Muscle of arm (tissue), 12 donors: ENCODE measurements around the gene MLLT1. TPM values are rescaled to one million over a fixed set of nuclear protein-coding genes. Genes with fewer than 3 reads are reported as not detected.

ENCODE experiments used
- DNase-seq: peaks from one replicate; pipeline ENCODE4 v3.0.0-alpha.2; 2013
- polyA plus RNA-seq, 12 donors: library from polyadenylated mRNA; unstranded; fragments of 120-200 nt; gene quantifications; one replicate each; pipeline ENCODE4 v1.2.1, GENCODE V29; 2013; ENCODE audit not compliant: insufficient read length in 12 of 12

The MLLT1 gene
- polyA plus RNA-seq, 12 donors, result 29.1 to 63.6 (median 38.2) TPM; not detected in 1

- DNase-seq, result no peak
These were observed 18.7 kb downstream of the MLLT1 start for GRCh38 chr19:6260912-6261650.

- no peak for DNase-seq
These were observed 19.4 kb downstream of the MLLT1 start for GRCh38 chr19:6260376-6260775.

GRCh38 chr19:6259312-6259861 lies 20.4 kb downstream of the MLLT1 start:
- no peak for DNase-seq

GRCh38 chr19:6258812-6259311 lies 20.9 kb downstream of the MLLT1 start:
- no peak for DNase-seq

- no peak for DNase-seq
These were observed 25.6 kb downstream of the MLLT1 start for GRCh38 chr19:6253954-6254733.

GRCh38 chr19:6252066-6252465 lies 27.7 kb downstream of the MLLT1 start:
- DNase-seq, result no peak

- DNase-seq, result no peak
These were observed 28.9 kb downstream of the MLLT1 start for GRCh38 chr19:6250909-6251308.

- DNase-seq, result no peak
These were observed 29.7 kb downstream of the MLLT1 start for GRCh38 chr19:6250024-6250615.

- DNase-seq, result no peak
These were observed 30.5 kb downstream of the MLLT1 start for GRCh38 chr19:6249296-6249695.

GRCh38 chr19:6248844-6249243 lies 30.9 kb downstream of the MLLT1 start:
- no peak for DNase-seq

GRCh38 chr19:6248341-6248740 lies 31.4 kb downstream of the MLLT1 start:
- DNase-seq, result no peak

GRCh38 chr19:6247007-6247288 lies 32.8 kb downstream of the MLLT1 start:
- DNase-seq, result no peak

GRCh38 chr19:6246174-6247006 lies 33.4 kb downstream of the MLLT1 start:
- DNase-seq, result no peak

GRCh38 chr19:6242677-6243076 lies 37.1 kb downstream of the MLLT1 start:
- DNase-seq, result no peak

GRCh38 chr19:6241680-6242377 lies 37.9 kb downstream of the MLLT1 start:
- no peak for DNase-seq

GRCh38 chr19:6241056-6241455 lies 38.7 kb downstream of the MLLT1 start:
- DNase-seq, result no peak

GRCh38 chr19:6239871-6240676 lies 39.7 kb downstream of the MLLT1 start:
- no peak for DNase-seq

GRCh38 chr19:6239401-6239844 lies 40.4 kb downstream of the MLLT1 start:
- no peak for DNase-seq

GRCh38 chr19:6238643-6239281 lies 41.0 kb downstream of the MLLT1 start:
- peak; percentile 78 for DNase-seq

GRCh38 chr19:6238256-6238642 lies 41.5 kb downstream of the MLLT1 start:
- DNase-seq, result no peak
